ENCODE results near the gene STXBP4.
"Not testable (repeated sequence)": the region's sequence is repeated elsewhere in the genome, so short reads cannot be mapped to it uniquely, and the experiment has no call there.

STXBP4 gene

DNA sequence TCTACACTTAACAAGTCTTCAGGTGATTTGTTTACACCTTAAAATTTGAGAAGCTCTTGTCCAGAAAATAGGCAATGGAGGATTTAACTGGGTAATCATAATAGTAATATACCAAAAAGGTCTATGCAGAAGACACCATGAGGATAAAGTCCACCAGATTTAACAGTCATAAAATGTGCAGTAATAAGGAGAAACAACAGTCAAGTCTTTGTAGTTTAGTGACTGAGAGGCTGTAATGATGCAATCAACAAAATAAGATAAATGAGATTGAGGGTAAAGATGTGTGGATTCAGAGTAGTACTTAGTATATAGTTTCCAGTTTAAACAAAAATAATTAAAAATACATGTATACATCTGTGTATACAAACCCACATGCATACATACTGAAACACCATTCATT, 91.2 kb downstream of the STXBP4 start:
- no peak for DNase-seq

DNA sequence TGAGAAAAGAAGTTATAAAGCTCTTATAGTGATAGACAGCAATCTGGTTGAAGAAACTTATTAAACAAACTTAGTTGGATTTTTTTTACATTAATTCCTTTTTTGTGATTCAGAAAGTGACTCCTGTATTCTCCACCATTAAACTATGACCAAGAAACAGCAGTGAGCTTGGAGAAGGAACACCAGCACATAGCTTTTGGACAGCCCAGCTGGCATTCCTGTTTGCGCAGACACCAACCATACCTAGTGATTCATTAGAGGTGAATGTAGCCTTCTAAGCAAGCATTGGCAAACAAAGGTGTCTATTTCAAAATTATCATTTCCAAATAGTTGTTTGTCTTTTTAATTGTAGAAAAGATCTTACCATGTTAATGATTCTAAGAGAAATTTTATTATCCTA, 94.4 kb downstream of the STXBP4 start:
- no peak for DNase-seq

DNA sequence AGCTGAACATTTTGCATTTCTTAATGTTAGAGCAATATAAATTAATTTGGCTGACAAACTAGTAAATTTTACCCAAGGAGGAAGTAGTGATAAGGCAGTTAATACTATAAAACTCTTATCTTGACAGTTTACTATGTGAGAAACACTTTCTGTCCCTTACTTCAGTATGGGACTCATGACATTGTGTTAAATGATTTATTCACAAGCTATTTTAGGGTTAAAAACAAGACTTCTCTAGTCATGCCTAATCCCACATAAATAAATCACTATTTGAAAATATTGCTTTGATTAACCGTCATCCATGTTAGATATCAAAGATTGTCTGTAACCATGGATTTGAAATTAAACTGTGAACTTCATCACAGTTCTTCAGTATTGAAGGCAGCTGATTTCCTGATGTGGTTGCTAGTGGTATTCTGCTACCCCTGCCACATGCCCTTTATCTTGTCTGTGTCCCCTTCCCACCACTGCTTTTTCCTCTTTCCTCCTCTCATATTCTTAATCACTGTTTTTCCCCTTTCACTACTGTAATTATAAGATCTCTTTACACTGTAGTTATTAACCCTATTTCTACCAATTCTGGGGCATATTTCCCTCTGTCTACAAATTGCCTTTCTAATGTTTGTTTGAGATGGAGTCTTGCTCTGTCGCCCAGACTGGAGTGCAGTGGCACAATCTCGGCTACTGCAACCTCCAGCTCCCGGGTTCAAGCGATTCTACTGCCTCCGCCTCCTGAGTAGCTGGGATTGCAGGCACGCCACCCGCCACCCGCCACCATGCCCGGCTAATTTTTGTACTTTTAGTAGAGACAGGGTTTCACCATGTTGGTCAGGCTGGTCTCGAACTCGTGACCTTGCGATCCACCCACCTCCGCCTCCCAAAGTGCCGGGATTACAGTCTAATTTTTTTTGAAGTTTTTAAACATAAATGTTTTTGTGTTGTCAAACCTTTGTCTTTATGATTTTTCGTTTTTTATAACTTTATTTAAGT, 95.6 kb downstream of the STXBP4 start:
- DNase-seq, result no peak

DNA sequence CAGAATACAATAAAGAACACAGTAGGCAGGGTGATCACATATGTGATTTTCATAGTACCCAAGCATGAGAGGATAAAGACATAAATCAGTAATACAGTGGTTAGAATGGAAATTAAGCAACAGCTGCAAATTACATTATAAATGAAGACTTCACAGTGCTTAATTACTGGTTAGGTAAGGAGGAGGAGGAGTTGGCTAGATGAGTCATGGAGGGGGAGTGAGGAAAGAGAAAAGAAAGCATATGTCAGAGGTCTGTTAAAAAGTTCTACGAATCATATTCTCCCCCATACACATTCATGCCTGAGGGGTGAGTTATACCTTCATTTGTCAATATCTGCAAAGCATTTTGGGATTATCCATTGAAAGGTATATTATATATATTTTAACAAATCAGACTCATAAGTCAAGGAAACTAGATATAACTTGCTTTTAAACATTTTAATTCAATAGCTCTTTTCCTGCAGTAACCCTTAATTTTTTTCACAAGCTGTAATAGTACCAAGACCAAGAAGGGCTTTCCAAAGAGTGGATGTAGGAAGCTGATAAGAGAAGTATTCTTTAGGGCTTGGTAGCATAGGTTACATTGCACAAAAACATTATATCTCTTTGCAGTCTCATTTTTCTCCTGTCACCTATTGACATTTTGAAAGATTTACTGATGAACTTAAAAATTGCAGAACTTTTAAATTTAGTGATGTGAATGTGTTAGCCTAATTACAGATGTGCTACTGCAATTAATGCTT, 99.3 kb downstream of the STXBP4 start:
- no peak for DNase-seq

DNA sequence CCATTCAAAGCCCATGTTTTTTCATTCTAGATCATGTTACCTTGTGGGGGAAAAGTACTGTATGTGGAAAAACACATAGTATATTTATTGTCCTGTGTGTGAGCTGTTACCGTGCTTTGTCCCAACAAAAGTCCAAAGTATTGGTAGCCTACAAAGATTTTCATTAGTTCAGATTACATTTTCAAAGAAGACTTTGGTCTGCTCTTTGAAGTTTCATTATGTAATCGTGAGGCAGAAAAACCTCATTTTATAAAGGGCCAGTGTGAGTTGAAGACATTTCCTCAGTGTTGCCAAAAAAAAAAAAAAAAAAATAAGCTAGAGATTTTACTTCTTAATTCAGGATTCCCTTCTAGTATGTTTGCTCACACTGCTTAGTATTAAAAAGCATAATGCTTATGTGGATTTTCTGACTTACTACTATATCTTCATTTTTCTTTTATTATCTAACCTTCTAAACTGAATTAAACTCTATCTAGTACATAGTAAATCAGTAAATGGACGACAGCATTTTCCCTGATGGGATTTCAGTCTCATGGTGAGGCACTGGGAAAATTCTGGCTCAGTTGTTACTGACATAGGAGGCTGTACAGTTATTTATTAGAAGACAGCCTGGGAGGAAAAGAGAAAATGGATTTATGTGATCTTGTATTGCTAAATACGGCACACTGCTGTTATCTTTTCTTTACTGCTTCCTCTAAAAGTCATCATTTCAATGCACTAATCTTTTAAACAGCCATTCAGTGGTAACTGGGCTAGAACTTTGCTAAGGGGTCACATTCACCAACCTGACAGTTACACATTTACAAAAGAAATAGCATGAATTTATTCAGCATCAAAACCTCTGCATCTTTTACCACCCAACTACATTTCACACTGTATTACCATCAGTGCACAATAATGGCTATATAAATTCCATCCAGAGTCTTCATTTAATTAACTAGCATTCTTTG, 100.6 kb downstream of the STXBP4 start:
- no peak for DNase-seq

DNA sequence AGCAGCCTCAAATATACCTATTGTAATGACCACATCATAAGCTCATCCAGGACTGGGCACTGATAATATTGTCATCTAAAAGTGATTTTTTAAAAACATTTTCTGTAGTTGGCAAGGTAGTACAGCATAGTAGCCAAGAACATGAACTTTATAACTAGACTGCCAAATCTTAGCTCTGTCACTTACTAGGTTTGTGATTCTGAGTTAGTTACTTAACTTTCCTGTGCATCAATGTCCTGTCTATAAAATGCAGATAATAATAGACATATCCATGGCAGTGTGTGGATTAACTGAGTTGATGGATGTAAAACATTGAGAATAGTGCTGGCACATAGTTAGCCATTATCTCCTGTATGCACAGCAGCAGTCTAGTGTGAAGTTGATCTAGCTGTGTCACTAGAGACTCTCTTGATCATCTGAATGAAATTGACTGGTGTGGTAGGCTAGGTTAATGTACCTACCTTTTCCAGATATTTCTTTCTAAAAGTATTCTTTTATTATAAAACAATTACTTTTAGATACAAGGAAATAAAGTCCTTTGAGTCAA, 101.5 kb downstream of the STXBP4 start:
- no peak for DNase-seq

DNA sequence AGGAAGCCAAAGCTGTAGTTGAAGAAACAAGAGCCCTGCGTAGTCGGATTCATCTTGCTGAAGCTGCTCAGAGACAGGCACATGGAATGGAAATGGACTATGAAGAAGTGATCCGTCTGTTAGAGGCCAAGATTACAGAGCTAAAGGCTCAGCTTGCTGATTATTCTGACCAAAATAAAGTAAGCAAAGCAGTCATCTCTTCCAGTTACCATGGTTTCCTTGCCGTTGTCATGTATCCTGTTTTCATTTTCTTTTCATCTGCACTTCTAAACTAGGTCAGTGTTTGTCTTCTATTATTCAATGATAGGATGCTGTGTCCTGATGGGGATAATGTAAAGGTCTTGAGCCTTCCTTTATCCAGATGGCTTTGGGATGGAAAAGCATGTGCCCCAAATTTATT, 104.3 kb downstream of the STXBP4 start:
- DNase-seq, result no peak

DNA sequence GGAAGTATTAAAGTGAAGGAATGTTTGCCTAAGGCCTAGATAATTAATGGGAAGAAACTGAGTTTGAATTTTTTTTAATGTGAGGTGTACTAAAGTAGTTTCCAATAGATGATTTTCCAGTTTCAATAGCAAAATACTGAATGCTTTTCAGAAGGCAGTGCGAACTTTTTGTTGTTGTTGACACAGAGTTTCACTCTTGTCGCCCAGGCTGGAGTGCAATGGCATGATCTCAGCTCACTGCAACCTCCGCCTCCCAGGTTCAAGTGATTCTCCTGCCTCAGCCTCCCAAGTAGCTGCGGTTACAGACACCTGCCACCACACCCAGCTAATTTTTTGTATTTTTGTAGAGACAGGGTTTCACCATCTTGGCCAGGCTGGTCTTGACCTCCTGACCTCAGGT, 104.9 kb downstream of the STXBP4 start:
- not testable (repeated sequence) for DNase-seq

DNA sequence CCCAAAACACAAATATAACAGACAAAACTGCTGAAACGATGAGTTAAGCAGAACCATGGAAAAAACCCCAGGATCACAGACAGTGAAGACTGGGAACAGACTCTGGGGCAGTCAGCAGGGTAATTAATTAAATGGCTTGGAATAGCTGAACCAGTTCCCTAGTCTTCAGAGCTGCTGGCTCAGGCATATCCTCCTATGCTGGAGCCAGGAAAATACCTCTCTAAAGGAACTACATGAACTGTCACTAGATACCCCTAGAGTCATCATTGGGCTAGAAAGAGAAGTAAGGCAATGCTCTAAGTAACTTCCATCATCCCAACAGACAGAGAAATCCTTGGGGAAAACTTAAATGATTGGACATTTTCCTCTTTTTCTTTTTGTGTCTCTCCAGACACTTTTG, 113.0 kb downstream of the STXBP4 start:
- DNase-seq, result no peak

DNA sequence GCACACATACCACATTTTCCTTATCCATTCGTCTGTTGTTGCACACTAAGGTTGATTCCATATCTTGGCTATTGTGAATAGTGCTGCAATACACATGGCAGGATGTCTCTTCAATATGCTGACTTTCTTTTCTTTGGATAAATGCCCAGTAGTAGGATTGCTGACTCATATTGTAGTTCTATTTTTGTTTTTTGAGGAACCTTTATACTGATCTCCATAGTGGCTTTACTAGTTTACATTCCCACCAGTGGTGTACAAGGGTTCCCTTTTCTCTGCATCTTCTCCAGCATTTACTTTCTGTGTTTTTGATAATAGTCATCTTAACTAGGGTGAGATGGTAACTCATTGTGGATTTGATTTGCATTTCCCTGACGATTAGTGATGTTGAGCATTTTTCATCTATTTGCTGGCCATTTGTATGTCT, 118.1 kb downstream of the STXBP4 start:
- no peak for DNase-seq

DNA sequence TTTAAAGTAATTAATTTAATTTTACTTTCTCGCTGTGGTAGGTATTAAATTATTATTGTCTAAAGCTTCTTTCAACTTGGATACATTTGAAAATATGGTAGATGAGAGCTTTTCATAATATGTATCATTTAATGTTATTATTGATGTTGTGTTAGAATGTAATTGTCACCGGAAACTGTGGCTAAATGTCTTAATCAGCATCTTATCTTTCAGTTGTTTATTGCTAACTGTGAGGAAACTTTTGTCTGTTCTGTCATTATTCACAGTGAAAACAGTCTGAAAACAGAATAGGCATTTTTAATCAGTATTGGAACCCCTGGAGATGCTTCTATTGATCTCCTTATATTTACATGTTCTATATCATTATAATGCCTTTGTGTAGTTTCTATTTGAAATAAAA, 120.7 kb downstream of the STXBP4 start:
- no peak for DNase-seq

DNA sequence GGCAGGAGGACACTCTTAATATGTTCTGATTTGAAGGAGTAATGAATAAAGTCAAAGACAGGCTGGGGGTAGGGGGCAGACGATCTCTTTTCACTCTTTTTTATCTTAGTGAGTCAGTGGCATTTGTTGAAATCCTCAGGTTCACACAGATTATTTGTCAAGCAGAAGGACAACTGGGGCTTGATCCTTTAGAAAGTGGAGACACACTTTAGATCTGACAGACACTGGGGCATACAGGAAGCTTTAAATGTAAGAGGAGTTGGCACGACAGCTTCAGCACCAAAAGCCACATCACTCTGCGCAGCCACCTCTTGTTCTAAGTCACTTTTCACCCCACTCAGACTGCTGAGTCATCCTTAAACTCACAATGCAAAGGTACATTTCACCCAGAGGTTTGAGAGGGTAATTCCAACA, 121.5 kb downstream of the STXBP4 start:
- peak; percentile 48 for DNase-seq

DNA sequence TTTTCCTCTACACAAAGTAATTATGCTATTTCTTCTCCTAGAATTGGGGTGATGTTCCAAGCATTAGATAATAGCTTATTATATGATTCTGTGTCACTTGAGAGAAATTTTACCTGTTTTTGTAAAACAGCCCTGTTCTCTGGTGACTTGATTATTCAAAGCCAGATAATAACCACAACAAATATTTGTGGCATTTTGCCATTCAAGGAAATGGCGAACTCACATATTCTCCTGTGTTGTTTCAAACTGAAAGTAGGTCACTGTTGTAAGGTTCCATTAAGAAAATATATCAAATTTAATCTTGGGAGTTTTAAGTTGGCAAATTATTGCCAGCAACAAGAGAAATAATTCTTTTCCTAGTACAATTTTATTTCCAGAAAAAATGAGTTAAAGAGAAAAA, 124.8 kb downstream of the STXBP4 start:
- no peak for DNase-seq

DNA sequence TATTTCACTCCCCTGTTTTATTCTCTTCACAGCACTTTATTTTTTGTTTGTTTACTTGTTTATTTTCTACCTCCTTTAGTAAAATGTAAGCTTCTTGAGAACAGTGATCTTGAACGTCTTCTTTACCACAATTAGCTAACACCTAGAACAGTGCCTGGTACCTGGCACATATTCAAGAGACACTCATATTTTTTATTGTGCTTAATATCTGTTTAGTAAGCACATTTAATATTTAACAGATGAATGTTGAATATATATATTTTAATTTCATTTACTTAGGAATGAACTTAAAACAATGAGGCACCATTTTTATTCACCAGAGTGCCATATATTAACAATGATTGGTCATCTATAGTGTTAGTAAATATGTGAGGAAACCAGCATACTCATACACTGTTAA, 130.2 kb downstream of the STXBP4 start:
- no peak for DNase-seq

DNA sequence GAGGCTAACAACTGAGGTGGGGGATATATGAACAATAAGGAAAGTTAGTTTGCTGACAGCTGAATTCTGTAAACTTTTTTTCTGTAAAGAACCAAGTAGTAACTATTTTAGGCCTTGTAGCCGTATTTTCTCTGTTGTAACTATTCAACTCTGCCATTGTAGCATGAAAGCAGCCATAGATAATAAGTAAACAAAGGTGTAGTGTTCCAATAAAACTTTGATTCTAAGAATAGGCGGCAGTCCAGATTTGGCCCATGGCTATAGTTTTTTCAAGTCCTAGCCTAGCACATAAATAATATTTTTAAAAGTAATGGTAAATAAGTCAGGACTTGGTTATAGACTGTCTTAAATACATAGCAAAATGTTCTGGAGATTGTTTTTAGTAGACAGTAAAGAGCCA, 142.0 kb downstream of the STXBP4 start:
- no peak for DNase-seq

DNA sequence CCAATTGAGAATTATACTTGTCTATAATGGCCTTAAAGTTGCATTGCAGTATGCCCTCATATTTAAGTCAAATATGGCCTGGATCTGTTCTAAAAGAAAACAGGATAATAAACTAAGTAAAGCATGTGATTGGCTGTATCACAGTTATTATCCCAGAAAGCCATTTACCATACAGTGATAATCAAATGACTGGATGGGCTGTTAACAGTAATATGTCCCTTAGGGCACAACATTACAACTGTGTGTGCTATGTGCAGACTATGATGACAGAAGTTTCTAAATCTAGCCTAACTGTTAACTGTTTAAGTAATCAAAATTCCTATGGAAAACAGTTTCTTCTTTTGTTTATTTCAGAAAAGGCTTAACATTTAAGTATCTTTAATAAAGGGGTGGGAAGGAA, 145.7 kb downstream of the STXBP4 start:
- no peak for DNase-seq

DNA sequence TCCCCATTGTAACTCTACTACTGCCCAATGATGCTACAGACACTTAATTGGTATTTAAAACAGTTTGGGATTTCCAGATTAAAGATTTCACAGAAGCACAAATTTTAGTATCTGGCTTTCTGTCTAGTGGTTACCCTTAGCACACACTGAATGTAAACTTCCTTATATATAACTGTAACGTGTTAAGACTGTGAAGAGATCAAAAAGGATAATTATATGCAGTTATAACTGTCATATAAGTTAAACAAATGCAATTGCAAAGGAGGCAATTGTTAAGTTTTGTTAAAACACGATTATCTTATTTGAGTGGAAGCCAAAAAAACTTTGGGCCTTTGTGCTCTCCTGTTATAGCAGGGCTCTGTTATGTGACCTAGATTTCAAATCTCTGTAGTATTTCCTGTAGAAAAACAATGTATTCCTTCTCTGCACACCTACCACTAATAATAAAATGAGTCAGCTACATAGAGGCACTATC, 147.9 kb downstream of the STXBP4 start:
- no peak for DNase-seq

DNA sequence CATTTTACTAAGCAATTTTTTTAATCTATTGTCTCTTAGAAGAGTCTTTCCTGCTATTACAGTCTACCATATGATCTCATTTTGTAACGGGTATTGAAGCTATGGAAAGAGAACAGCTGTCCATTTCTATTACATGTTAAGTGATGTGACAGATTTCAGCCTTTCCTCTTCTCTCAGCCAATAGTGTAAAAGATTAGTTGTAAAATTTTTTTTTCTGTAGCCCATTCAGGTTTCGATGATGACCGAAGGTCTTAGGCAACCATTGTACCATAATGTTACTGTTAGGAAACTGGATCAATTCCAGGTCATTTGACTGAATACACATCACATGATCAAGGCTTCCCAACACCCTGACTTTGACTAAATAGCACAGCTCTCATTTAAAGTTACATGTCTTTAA, 148.6 kb downstream of the STXBP4 start:
- DNase-seq, result no peak

DNA sequence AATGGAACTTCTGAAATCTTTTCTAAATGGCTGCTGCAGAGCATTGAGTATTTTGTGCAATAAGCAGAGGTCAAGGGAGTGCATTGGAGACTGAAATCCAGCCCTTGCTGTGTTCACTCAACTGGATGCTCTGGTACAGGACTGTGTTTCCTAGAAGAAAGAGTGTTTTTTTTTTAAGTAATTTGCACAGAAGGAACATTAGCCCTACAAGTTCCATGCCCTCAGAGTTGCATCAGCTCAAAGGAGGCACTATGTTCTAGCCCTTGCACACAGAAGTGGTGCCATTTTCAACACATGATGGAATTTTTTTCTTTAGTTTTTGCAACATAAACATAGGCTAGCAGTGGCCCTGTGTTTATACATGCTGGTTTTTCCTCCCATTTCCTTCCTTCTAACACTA, 152.1 kb downstream of the STXBP4 start:
- no peak for DNase-seq

DNA sequence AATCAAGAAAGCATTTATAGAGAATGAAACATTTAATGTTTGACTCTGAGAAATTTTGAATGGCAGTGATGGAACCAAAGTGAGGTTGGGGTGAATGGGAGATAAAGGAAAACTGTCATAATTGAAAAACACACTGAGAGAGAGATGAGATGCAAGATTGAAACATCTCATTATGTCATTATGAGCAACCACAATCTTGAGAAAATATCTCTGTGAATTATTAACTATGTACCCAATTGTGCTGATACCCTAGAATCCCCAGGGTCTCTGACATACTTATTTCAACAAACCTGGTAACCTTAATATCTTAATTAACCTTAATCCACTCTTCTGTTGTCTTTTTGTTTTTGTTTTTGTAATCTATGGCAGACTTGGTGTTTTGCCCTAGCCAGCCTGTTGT, 152.7 kb downstream of the STXBP4 start:
- DNase-seq, result no peak

DNA sequence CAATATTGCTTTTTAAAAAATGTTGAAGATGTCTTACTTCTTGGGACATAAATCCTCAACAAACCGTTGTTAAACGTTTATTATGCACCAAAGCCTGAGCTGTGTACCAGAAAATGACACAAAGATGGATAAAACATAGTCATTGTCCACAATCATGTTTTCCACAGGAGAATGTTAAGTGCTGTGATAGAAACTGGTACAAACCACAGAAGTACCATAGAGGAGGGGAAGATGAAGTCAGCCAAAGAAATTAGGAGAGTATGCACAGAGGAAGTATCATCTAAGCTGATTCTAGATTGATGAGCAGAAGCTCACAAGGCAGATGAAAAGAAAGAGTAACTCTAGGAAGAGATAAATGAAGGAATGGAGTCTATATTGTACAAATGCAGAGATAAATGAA, 153.5 kb downstream of the STXBP4 start:
- no peak for DNase-seq

DNA sequence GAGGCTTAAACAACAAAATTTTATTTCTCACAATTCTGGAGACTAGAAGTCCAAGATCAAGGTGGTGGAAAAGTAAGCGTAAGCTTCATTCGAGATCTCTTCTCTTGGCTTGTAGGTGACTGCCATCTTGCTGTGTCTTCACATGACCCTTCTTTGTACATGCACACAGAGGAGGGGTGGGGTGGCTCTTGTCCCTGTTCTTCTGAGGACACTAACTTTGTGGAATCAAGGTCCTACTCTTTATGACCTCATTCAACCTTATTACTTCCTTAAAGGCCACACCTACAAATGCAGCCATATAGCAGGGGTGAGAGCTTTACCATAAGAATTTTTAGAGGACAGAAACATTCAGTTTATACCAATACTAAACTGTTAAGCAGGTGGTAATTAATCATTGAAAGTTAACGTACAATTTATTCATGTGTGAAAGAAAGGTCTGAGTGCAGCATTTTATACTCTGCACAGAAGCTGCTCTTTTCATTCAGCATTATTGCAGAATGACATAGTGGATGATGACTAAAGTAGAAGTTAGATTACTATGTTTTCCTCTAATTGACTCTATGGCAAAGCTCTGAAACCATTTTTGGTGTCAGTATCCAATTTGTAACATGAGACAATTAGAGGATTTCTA, 156.3 kb downstream of the STXBP4 start:
- DNase-seq, result no peak

Data from activated CD4-positive, alpha-beta T cell treated with anti-CD3 and anti-CD28 coated beads for 48 hours (primary cell).